Lower leg skin (tissue), 3 donors: ENCODE results near the gene ADGRG2.

Experiments used
- CTCF ChIP-seq, 3 donors: fragments of 450-650 bp; IDR thresholded peaks; one replicate each; pipeline ENCODE4 v1.5.1; 2016; ENCODE audit warnings: antibody characterized with exemption in 3 of 3, mild to moderate bottlenecking in 3 of 3, moderate library complexity in 2 of 3
- POLR2A ChIP-seq, 2 donors: fragments of 450-650 bp; IDR thresholded peaks; one replicate each; pipeline ENCODE4 v1.6.1; 2016 to 2017; ENCODE audit warnings: antibody characterized with exemption in 2 of 2, mild to moderate bottlenecking in 1 of 2, moderate library complexity in 1 of 2

GRCh38 chrX:19019996-19020395 is 102.3 kb downstream of the ADGRG2 start:
- TF ChIP-seq CTCF (IDR thresholded peaks at IDR 0.05) (no peak), POLR2A (IDR thresholded peaks at IDR 0.05) (no peak)
